ENCODE results near the gene RAB37. TPM values are rescaled to one million over a fixed set of nuclear protein-coding genes. Genes with fewer than 3 reads are reported as not detected.

The RAB37 gene
- total and polyA plus RNA-seq, 2 of the 13 experiments (the other 11 are each of a cell fraction or from before 2014, with no cell fraction given): 0.91 to 3.7 TPM

- TF ChIP-seq CREB3 (CRISPR knock-in tag; IDR thresholded peaks at IDR 0.05): 0 out of 2 replicates have a peak, but pooled peaks have one; percentile 60
- TF ChIP-seq RBAK (CRISPR knock-in tag; IDR thresholded peaks at IDR 0.05): no peak
- peak; percentile 69; the same call in 1 of the 2 replicates for TF ChIP-seq SP5 (CRISPR knock-in tag; IDR thresholded peaks at IDR 0.05; ENCODE audit: borderline replicate concordance, low read depth)
- TF ChIP-seq GABPB1 (CRISPR knock-in tag; IDR thresholded peaks at IDR 0.05): peak; percentile 83
- no peak for TF ChIP-seq TEAD3 (CRISPR knock-in tag; optimal IDR thresholded peaks at IDR 0.05; ENCODE audit: borderline replicate concordance)
- peak; percentile 86; the same call in 1 of the 2 replicates for TF ChIP-seq MTF1 (CRISPR knock-in tag; IDR thresholded peaks at IDR 0.05)
- TF ChIP-seq TEAD2 (CRISPR knock-in tag; IDR thresholded peaks at IDR 0.05): peak; percentile 76; the same call in 1 of the 2 replicates
- TF ChIP-seq NR2F1 (CRISPR knock-in tag; IDR thresholded peaks at IDR 0.05): 0 out of 4 replicates have a peak, but pooled peaks of 1 of the 2 experiments have one; percentile 5
- TF ChIP-seq CCAR2 (optimal IDR thresholded peaks at IDR 0.05; ENCODE audit: low read depth, low read length): no peak
- TF ChIP-seq IRF9 (CRISPR knock-in tag; IDR thresholded peaks at IDR 0.05; ENCODE audit: borderline replicate concordance): no peak
- peak; percentile 96 for TF ChIP-seq ZNF670 (CRISPR knock-in tag; IDR thresholded peaks at IDR 0.05; ENCODE audit: borderline replicate concordance)
- TF ChIP-seq, protein P1, sequence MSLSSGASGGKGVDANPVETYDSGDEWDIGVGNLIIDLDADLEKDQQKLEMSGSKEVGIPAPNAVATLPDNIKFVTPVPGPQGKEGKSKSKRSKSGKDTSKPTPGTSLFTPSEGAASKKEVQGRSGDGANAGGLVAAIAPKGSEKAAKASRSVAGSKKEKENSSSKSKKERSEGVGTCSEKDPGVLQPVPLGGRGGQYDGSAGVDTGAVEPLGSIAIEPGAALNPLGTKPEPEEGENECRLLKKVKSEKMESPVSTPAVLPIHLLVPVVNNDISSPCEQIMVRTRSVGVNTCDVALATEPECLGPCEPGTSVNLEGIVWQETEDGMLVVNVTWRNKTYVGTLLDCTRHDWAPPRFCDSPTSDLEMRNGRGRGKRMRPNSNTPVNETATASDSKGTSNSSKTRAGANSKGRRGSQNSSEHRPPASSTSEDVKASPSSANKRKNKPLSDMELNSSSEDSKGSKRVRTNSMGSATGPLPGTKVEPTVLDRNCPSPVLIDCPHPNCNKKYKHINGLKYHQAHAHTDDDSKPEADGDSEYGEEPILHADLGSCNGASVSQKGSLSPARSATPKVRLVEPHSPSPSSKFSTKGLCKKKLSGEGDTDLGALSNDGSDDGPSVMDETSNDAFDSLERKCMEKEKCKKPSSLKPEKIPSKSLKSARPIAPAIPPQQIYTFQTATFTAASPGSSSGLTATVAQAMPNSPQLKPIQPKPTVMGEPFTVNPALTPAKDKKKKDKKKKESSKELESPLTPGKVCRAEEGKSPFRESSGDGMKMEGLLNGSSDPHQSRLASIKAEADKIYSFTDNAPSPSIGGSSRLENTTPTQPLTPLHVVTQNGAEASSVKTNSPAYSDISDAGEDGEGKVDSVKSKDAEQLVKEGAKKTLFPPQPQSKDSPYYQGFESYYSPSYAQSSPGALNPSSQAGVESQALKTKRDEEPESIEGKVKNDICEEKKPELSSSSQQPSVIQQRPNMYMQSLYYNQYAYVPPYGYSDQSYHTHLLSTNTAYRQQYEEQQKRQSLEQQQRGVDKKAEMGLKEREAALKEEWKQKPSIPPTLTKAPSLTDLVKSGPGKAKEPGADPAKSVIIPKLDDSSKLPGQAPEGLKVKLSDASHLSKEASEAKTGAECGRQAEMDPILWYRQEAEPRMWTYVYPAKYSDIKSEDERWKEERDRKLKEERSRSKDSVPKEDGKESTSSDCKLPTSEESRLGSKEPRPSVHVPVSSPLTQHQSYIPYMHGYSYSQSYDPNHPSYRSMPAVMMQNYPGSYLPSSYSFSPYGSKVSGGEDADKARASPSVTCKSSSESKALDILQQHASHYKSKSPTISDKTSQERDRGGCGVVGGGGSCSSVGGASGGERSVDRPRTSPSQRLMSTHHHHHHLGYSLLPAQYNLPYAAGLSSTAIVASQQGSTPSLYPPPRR (CRISPR knock-in tag; IDR thresholded peaks at IDR 0.05; ENCODE audit: borderline replicate concordance): 0 out of 2 replicates have a peak, but pooled peaks have one; percentile 10
- peak; percentile 92 for TF ChIP-seq ZNF256 (CRISPR knock-in tag; conservative IDR thresholded peaks at IDR 0.05)
- no peak for TF ChIP-seq EHMT2 (IDR thresholded peaks at IDR 0.05; ENCODE audit: borderline replicate concordance, low read depth, low read length)
- TF ChIP-seq ZNF75D (CRISPR knock-in tag; IDR thresholded peaks at IDR 0.05; ENCODE audit: borderline replicate concordance): no peak
- TF ChIP-seq SPEN (CRISPR knock-in tag; IDR thresholded peaks at IDR 0.05; ENCODE audit: low read depth): peak; percentile 85
- TF ChIP-seq ZNF768 (CRISPR knock-in tag; IDR thresholded peaks at IDR 0.05): peak; percentile 82
- peak; percentile 73; the same call in 1 of the 2 replicates for TF ChIP-seq KAT7 (CRISPR knock-in tag; IDR thresholded peaks at IDR 0.05; ENCODE audit: borderline replicate concordance)
- no peak for TF ChIP-seq GABPA (IDR thresholded peaks at IDR 0.05; ENCODE audit: low read depth, low read length)
- TF ChIP-seq GABPA (CRISPR knock-in tag; IDR thresholded peaks at IDR 0.05; ENCODE audit: low read depth): no peak
- peak; percentile 83; the same call in 1 of the 2 replicates for TF ChIP-seq MYPOP (CRISPR knock-in tag; IDR thresholded peaks at IDR 0.05)
- TF ChIP-seq ZNF577 (CRISPR knock-in tag; IDR thresholded peaks at IDR 0.05; ENCODE audit: borderline replicate concordance, low read depth): no peak
Observed at GRCh38 chr17:74748529-74749278, 11.6 kb downstream of the RAB37 start, which contains the start of gene NHERF1 (continued).

Data from HepG2 (cell line).